Activated naive CD4-positive, alpha-beta T cell treated with anti-CD3 and anti-CD28 coated beads, Interleukin-2, amount 50 U/mL, for 72 hours (primary cell): ENCODE data around the gene NANS. TPM values are rescaled to one million over a fixed set of nuclear protein-coding genes. Genes with fewer than 3 reads are reported as not detected.
"Not testable (repeated sequence)": the region's sequence is repeated elsewhere in the genome, so short reads cannot be mapped to it uniquely, and the experiment has no call there.

Source experiments
- ATAC-seq, 2 donors: fragments of 150-1000 bp; cut with Tn5 transposase; 2 replicates each; pipeline ENCODE4 v1.10.0; 2021; ENCODE audit warnings: mild to moderate bottlenecking in 2 of 2, moderate library complexity in 2 of 2
- DNase-seq, 2 donors: peaks; one replicate each; pipeline ENCODE4 v3.0.0; 2021 to 2022; ENCODE audit warnings: low spot score in 2 of 2
- H3K27ac Mint-ChIP-seq, 2 donors: one replicate each; pipeline ENCODE4 v1.8.0; 2022; ENCODE audit warnings: mild to moderate bottlenecking in 2 of 2, mixed read lengths in 2 of 2
- H3K36me3 Mint-ChIP-seq, 2 donors: one replicate each; pipeline ENCODE4 v1.8.0; 2022; ENCODE audit warnings: mixed read lengths in 2 of 2
- H3K9me3 Mint-ChIP-seq, 2 donors: one replicate each; pipeline ENCODE4 v1.8.0; 2022; ENCODE audit warnings: mixed read lengths in 2 of 2
- total RNA-seq, 2 donors: library from RNA; stranded (reverse); gene quantifications; one replicate each; pipeline ENCODE4 v1.2.3, GENCODE V29; 2022

The NANS gene, protein sequence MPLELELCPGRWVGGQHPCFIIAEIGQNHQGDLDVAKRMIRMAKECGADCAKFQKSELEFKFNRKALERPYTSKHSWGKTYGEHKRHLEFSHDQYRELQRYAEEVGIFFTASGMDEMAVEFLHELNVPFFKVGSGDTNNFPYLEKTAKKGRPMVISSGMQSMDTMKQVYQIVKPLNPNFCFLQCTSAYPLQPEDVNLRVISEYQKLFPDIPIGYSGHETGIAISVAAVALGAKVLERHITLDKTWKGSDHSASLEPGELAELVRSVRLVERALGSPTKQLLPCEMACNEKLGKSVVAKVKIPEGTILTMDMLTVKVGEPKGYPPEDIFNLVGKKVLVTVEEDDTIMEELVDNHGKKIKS
- 10 to 100 TPM; 55.9 to 60.0 TPM for total RNA-seq

DNA sequence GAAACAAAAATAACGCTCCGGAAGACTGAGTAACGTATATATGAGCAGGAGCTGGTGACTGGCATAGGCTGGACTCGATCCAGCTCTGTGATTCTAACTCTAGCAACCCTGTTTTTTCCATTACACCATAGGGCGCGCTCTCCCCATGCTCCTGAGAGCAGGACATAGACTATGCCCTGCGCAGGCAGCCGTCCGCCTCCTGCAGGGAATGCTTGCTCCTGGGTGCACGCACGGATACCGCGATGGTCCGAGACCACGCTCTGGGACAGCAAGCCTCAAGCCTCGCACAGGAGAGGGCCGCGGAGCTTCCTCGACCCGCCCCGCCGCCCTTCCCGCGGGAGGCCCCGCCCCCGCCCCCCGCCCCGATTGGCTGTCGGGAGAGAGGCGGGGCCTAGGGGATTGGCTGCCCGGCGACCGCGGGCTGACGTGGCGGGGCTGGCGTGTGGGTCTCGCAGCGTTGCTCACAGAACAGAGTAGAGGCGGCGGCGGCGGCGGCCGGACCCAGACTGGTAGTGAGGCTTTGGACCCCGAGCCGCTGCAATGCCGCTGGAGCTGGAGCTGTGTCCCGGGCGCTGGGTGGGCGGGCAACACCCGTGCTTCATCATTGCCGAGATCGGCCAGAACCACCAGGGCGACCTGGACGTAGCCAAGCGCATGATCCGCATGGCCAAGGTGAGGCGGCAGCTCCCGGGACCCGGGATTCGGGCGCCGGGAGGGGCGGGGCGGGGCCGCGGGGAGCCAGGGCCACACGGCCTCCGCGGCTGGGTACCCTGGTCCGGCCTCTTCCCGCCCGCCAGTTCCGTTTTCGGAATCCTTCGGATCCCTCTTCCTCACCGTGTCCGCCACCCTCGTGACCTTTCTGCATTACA lies at the start of gene NANS:
TSS of gene NANS (plus strand) at position 464 of the 869 bp plus-strand sequence. CDS start at position 541, 77 bp downstream.
- peak; percentile 93 to 94 for DNase-seq
- peak within 1 kb of the TSS; percentile 91 to 100 for H3K27ac Mint-ChIP-seq
- H3K9me3 Mint-ChIP-seq = peaks cover 0 to 6% of the 10 kb centered on the region in 2 donors
- H3K36me3 Mint-ChIP-seq = peaks cover 0 to 23% of the 10 kb centered on the region in 2 donors
- ATAC-seq = peak; percentile 96 to 97

DNA sequence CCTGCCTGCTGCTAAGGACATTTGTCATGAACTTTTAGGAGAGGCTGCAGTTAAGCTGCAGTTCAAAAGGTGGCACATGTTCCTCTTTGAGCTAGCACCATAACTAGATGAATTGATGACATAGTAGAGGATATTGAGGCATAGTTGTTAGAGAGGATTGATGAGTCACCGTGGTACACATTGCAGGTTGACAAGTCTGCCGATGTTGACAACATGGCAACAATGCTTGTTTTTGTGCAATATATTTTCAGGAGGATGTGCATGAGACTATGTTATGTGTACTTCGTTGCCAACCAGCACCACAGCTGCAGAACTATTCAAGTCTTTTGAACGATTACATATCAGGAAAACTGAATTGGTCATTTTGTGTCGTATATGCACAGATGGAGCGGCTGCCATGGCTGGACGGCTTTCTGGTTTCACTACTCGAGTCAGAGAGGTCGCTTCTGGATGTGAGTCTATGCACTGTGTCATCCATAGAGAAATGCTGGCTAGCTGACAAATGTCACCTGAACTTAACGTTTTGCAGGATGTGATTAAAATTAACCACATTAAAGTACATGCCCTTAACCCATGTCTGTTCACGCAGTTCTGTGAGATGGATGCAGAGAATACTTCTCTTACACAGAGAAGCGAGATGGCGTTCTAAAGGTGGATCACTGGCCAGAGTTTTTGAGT lies 49.1 kb upstream of the NANS start:
- peak; percentile 54 to 58 for ATAC-seq
- H3K27ac Mint-ChIP-seq = peak overlapping the region in 1 of 2 donors; percentile 29
- no peaks in the 10 kb centered on the region for H3K9me3 Mint-ChIP-seq
- no peak for DNase-seq
- H3K36me3 Mint-ChIP-seq = peaks cover 38 to 70% of the 10 kb centered on the region in 2 donors

DNA sequence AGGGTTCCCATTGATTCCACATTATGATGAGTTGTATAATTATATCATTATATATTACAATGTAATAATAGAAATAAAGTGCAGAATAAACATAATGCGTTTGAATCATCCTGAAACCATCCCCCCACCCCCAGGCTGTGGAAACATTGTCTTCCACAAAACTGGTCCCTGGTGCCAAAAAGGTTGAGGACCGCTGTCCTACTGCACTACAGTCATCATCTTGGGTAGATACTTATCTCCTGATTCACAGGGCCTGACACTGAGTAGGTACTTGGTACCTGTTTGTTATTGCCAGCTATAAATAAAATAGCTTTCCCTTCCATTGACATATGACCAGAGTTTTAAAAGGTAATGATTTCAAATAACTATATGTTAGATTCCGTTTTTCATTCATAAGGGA lies 47.8 kb upstream of the NANS start:
- Mint-ChIP-seq H3K27ac (no peak overlapping the region), H3K9me3 (no peaks in the 10 kb centered on the region), H3K36me3 (peaks cover 38 to 72% of the 10 kb centered on the region in 2 donors)
- ATAC-seq (no peak), DNase-seq (no peak)

DNA sequence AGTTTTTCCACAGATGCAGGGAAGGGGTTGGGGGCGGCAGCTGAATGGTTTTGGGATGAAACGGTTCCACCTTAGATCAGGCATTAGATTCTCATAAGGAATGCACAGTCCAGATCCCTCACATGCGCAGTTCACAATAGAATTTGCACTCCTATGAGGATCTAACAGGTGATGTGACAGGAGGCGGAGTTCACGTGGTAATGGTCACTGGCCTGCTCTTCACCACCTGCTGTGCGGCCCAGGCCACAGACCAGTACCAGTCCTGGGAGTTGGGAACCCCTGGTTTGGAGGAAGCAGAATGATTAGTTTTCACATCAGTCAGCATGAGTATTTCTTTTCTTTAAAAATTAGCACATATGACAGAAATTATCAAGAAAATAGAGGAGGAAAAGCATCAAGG lies 47.1 kb upstream of the NANS start:
- peaks cover 38 to 66% of the 10 kb centered on the region in 2 donors for H3K36me3 Mint-ChIP-seq
- DNase-seq (no peak), ATAC-seq (no peak)
- no peaks in the 10 kb centered on the region for H3K9me3 Mint-ChIP-seq
- H3K27ac Mint-ChIP-seq = peak overlapping the region in 1 of 2 donors; percentile 90

DNA sequence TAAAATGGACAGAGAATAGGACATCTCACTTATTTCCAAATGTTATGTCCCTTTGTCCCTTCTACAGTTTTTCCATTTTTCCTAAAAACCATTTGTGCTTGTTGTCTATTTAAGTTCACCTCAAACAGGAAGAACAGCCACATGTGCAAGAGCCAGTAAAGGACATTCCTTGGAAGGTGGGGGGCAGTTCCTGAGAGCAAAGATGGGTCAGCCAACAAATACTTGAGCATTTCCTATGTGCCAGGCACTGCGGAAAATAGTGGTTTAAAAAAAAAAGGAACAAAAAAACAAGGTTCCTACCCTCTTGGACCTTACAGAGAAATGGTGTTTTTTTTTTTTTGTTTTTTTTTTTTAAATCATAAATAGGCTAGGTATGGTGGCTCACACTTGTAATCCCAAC lies 46.6 kb upstream of the NANS start:
- no peak for DNase-seq
- no peaks in the 10 kb centered on the region for H3K9me3 Mint-ChIP-seq
- H3K36me3 Mint-ChIP-seq = peaks cover 36 to 66% of the 10 kb centered on the region in 2 donors
- H3K27ac Mint-ChIP-seq = no peak overlapping the region
- ATAC-seq = no peak

DNA sequence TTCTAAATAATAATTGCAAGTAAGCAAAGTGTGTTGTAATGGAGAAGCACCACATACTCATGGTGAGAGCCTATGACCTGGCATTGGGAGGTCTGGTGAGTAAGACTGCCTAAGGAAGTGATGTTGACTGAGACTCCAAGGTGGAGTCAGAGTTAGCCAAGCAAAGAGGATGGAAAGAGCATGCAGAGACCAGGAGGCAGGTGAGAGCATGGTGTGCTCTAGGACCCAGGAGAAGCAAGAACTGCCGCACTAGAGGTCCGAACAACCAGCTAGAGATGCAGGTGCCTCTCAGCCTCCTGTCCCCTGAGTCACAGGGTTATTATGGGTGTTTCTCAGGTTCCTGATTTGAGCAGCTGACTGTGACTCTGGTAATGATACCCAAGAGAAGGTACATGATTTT lies 46.1 kb upstream of the NANS start:
- H3K9me3 Mint-ChIP-seq = no peaks in the 10 kb centered on the region
- peak overlapping the region in 1 of 2 donors; percentile 12 for H3K27ac Mint-ChIP-seq
- peaks cover 40 to 68% of the 10 kb centered on the region in 2 donors for H3K36me3 Mint-ChIP-seq
- ATAC-seq = peak; percentile 37 to 83
- DNase-seq = peak in 1 of 2 donors; percentile 26

DNA sequence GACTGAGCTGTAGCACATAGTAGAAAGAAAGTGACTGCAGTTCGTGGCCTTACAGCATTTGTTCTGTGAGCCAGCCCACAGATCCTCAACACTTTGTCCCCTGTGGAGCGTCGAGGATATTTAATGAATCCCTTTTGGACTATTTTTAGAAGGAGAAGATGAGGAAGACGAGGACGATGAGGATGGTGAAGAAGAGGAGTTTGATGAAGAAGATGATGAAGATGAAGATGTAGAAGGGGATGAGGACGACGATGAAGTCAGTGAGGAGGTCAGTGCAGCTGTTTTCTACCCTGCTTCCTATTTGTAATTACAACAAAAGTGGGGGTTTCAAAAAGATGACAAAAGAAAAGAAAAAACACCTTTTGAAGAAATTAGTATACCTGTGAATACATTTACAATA lies 45.4 kb upstream of the NANS start:
- no peak for ATAC-seq
- H3K36me3 Mint-ChIP-seq = peaks cover 37 to 69% of the 10 kb centered on the region in 2 donors
- no peak for DNase-seq
- H3K27ac Mint-ChIP-seq = peak overlapping the region; percentile 12 to 13
- no peaks in the 10 kb centered on the region for H3K9me3 Mint-ChIP-seq

DNA sequence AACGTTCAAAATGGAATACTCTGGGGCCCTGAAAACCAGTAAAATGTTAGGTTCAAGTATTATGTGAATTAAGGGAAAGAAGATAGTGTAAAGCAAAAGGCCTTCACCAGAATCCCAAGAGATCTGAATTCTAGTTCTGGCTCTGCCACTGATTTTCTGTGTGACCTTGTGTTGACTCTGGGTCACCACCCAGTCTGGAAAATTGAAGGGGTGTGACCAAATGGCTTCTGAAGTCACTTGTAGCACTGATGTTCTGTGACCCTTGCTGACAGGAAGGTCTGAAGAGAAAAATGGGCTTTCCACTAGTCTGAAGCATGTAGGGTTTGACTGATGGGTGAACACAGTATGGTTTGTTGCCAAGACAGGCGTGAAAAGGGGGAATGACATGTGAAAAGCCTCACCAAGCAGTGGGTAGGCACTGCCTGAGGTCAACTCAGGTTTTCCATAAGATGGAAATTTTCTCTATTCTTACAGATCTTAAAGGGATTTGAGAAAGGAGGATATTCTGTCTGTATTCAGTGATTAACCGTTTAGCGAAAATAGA lies 40.3 kb upstream of the NANS start:
- ATAC-seq (no peak), DNase-seq (no peak)
- Mint-ChIP-seq H3K36me3 (peaks cover 28 to 40% of the 10 kb centered on the region in 2 donors), H3K27ac (peak overlapping the region in 1 of 2 donors; percentile 41), H3K9me3 (no peaks in the 10 kb centered on the region)

DNA sequence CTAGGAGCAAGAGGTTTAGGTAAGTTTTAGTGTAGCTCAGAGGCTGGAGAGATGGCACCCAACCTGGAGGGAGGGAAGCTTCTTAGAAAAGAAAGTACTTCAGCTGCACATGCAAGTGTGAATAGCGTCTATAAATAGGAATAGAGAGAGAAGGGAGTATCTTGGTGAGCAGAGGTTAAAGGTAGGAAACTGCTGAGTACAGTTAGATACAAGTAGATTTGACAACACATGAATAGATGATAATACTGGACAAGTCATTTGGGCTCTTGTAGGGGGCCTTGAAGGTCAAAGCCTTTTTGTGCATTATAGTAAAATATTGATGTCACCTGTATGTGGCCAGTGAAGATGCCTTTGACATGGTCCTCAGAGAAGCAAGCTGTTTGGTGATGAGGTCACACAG lies 39.2 kb upstream of the NANS start:
- H3K9me3 Mint-ChIP-seq = no peaks in the 10 kb centered on the region
- no peak overlapping the region for H3K27ac Mint-ChIP-seq
- no peak for ATAC-seq
- DNase-seq = no peak
- H3K36me3 Mint-ChIP-seq = peaks cover 26 to 30% of the 10 kb centered on the region in 2 donors

DNA sequence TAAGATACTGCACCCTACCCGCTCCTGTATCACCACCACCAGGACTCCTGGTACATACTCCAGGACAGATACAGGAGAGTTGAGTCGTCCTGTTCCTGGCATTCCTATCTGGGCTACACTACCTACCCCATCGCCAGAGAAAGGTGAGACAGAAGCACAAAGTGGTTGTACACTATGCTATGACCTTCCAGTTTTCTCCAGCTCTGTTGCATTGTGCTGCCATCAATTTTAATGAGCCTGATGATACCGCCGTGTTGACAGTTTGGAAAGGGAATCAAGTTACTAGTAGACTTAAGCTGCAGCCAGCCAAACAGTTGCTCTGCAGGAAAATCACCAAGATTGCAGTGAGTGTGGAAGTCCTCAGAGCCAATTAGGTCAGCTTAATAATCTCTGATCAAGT lies 38.2 kb upstream of the NANS start:
- H3K27ac Mint-ChIP-seq = peak overlapping the region in 1 of 2 donors; percentile 65
- ATAC-seq = no peak
- H3K9me3 Mint-ChIP-seq = no peaks in the 10 kb centered on the region
- no peak for DNase-seq
- peaks cover 25 to 26% of the 10 kb centered on the region in 2 donors for H3K36me3 Mint-ChIP-seq

DNA sequence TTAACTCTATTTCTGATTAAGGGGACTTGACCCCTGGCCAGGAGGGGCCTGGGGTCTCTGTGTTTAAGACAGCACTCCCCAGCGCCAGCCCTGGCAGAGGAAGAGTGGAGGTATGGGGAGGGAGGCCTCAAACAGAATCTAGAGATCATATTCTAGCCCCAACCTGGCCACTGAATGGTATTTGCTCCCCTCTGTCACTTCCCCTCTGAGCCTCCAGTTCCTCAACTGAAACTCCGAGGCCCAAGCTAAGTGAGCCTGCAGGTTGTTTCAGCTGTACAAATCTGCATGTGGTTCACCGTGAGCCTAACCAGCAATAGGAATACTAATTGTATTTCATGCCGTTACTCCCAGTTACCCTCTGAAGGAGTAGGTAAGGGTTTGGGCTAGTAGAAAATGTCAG lies 37.4 kb upstream of the NANS start:
- ATAC-seq = no peak
- Mint-ChIP-seq H3K36me3 (peaks cover 25 to 26% of the 10 kb centered on the region in 2 donors), H3K27ac (peak overlapping the region; percentile 17 to 26), H3K9me3 (no peaks in the 10 kb centered on the region)
- no peak for DNase-seq

DNA sequence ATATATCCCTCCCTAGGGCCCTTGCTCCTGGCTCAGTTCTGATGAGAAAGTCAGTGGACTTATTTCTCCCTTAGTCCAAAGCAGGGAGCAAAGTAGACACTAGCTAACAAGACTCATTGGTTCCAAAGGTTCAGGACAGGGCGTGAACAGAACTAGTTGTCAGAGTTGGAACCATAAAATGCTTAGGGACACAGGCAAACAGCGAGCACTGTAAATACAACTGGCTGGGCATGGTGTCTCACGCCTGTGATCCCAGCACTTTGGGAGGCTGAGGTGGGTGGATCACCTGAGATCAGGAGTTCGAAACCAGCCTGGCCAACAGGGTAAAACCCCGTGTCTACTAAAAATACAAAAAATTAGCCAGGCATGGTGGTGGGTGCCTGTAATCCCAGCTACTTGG lies 36.7 kb upstream of the NANS start:
- ATAC-seq, H3K9me3 Mint-ChIP-seq, DNase-seq: not testable (repeated sequence)
- H3K27ac Mint-ChIP-seq = peak overlapping the region in 1 of 2 donors; percentile 10
- peaks cover 21 to 25% of the 10 kb centered on the region in 2 donors for H3K36me3 Mint-ChIP-seq

DNA sequence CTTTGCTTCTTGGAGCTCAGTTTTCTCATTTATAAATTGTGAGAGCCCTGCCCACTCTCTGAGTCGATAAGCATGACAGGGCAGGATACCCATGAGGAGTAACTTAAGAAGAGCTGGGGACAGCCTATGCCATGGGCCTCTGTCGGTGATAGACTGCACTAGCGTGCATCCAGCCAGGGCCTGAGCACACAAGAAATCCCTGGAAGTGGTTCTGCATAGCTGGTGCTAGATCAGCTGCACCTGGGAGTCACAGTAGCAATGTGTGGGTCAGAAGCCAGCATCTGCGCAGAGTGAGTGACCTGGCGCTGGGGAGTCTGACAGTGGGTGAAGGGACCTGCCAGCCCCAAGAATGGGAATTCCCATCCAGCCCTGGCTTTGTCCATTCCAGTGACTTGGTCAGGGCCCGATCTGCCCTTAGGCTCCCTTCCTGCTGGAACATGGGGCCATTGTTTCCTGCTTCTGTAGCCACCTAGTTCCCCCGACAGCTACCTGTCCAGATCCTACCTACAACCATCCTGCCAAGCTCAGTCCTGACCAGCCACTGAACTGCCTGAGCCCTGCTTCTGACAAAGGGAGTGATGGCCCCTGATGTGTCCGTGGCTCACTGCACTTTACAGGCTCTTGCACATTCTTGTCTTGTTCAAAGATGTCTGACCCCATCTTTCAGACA lies 35.9 kb upstream of the NANS start:
- Mint-ChIP-seq H3K9me3 (no peaks in the 10 kb centered on the region), H3K36me3 (peaks cover 13 to 19% of the 10 kb centered on the region in 2 donors), H3K27ac (no peak overlapping the region)
- ATAC-seq = peak; percentile 17 to 24
- DNase-seq = no peak

DNA sequence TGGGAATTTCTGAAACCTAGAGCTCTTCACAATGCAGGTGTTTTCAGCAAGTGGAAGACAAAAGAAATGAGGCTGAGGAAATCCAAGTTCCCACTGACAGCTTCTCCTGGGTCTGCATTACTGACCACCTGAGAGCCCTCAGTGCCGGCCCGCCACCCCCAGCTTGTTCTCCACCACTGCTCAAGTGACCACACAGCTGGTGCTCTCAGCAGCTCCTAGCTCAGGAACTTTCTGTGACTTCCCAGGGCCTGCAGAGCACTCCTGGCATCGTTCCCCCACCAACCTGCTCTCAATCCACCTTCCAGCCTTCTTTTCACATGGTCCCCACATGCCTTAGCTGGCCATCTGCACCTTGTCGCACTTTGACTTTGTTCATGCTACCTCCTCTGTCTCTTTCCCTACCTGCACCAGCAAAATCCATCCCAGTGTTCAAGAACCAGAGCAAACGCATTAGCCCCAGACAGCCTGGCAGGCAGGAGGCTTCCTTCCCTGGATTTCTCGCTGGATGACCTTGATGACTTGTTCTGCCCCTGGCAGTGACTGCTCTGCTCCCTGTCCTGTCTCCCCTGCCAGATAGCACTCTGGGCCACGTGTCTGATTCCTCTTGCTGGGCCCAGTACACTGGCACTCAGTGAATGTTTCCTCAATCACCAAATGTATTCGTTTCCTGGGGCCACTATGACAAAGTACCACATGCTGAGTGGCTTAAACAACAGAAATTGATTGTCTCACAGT lies 35.1 kb upstream of the NANS start:
- ATAC-seq = no peak
- H3K27ac Mint-ChIP-seq = peak overlapping the region; percentile 15 to 31

DNA sequence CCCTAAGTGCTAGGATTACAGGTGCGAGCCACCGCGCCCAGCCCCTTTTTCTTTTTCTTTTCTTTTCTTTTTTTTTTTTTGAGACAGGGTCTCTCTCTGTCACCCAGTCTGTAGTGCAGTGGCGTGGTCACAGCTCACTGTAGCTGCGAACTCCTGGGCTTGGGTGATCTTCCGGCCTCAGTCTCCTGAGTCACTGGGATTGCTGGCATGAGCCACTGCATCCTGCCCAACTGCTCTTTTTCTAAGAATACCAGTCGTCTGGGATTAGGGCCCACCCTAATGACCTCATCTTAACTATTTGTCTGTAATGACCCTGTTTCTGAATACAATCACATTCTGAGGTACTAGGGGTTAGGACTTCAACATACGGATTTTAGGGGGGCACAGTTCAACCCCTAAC lies 34.1 kb upstream of the NANS start:
- H3K36me3 Mint-ChIP-seq = peaks cover 9 to 12% of the 10 kb centered on the region in 2 donors
- DNase-seq = no peak
- peak overlapping the region in 1 of 2 donors; percentile 72 for H3K27ac Mint-ChIP-seq
- no peaks in the 10 kb centered on the region for H3K9me3 Mint-ChIP-seq
- ATAC-seq = no peak

More for the DNA sequence above, 35.1 kb upstream of the NANS start:
- Mint-ChIP-seq H3K9me3 (no peaks in the 10 kb centered on the region), H3K36me3 (peaks cover 13 to 17% of the 10 kb centered on the region in 2 donors)
- DNase-seq = no peak
